Measurements from ENCODE around the gene CASK.

- no peak for TF ChIP-seq CTCF (IDR thresholded peaks at IDR 0.05; ENCODE audit: low read length)
- no peak for TF ChIP-seq EZH2 (optimal IDR thresholded peaks at IDR 0.05; ENCODE audit: low read depth, low read length)
These were observed 115.3 kb downstream of the CASK start for GRCh38 chrX:41808047-41808446.
